Stomach (tissue), 4 donors: ENCODE measurements around the gene UPK3B.
"Not testable (repeated sequence)": the region's sequence is repeated elsewhere in the genome, so short reads cannot be mapped to it uniquely, and the experiment has no call there.

ENCODE experiments used
- CTCF ChIP-seq, 7 experiments: fragments of 450-650 bp in 4 of 7; fragments of 200-600 bp in 3 of 7; sonication (generic) in 3 of 7; IDR thresholded peaks; one replicate each; pipeline ENCODE4 v1.5.1; 2016 to 2019; ENCODE audit warnings: antibody characterized with exemption in 7 of 7, control low read depth in 2 of 7, mild to moderate bottlenecking in 1 of 7
- EP300 ChIP-seq: sonication (generic); formaldehyde crosslinking; IDR thresholded peaks from one replicate; pipeline ENCODE4 v1.6.1; 2017; ENCODE audit warnings: antibody characterized with exemption
- POLR2A ChIP-seq, 4 donors: fragments of 450-650 bp; IDR thresholded peaks; one replicate each; pipeline ENCODE4 v1.6.1; 2016; ENCODE audit warnings: antibody characterized with exemption in 4 of 4, control low read depth in 2 of 4, mild to moderate bottlenecking in 1 of 4, moderate library complexity in 1 of 4
- POLR2AphosphoS5 ChIP-seq, 3 donors: sonication (generic); formaldehyde crosslinking; IDR thresholded peaks; one replicate each; pipeline ENCODE4 v1.6.1; 2016; ENCODE audit warnings: antibody characterized with exemption in 3 of 3

DNA sequence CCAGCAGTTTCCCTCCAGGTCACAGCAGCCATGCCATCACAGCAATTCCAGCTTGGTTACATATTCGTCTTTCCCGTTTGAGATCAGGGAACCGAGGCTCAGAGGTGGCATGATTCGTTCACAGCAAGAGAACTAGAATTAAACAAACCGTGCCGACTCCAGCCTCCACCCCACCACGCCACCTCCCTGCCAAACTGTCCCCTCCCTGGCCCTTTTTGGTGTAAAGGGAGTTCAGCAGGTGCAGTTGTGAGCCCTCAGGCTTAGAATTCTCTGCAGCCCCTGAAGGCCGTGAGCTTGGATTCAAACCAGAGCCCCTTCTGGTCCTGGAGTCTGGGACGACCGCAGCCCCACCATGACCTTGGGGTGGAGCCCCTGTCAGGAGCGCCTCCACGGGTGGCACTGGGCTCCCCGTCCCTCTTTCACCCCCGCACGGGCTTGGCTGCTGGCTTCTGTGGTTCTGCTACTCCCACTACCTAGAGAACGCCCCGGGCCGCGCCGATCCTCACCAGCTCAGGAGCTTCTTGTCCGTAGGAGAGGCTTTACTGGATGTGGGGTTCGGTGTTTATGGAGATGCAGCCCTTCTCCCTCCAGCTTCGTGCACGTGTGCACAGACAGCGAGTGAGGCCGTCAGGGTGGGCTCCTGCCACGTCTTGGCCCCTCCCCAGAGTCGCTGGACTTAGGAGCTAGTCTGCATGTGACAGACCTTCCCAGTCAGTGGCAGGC lies 11.0 kb upstream of the UPK3B start:
- not testable (repeated sequence) for TF ChIP-seq CTCF (IDR thresholded peaks at IDR 0.05); POLR2A (IDR thresholded peaks at IDR 0.05); EP300; POLR2AphosphoS5 (IDR thresholded peaks at IDR 0.05)
